GM04503 (cell line): ENCODE measurements around the gene HOXD1.

Experiments
- DNase-seq: peaks from one replicate; pipeline ENCODE4 v3.0.0-alpha.2; 2012; ENCODE audit warnings: low read depth

HOXD1 gene

GRCh38 chr2:176184749-176185148, 3.7 kb upstream of the HOXD1 start:
- DNase-seq, result no peak

- DNase-seq, result no peak
These were observed 2.4 kb upstream of the HOXD1 start for GRCh38 chr2:176186024-176186423.

DNA sequence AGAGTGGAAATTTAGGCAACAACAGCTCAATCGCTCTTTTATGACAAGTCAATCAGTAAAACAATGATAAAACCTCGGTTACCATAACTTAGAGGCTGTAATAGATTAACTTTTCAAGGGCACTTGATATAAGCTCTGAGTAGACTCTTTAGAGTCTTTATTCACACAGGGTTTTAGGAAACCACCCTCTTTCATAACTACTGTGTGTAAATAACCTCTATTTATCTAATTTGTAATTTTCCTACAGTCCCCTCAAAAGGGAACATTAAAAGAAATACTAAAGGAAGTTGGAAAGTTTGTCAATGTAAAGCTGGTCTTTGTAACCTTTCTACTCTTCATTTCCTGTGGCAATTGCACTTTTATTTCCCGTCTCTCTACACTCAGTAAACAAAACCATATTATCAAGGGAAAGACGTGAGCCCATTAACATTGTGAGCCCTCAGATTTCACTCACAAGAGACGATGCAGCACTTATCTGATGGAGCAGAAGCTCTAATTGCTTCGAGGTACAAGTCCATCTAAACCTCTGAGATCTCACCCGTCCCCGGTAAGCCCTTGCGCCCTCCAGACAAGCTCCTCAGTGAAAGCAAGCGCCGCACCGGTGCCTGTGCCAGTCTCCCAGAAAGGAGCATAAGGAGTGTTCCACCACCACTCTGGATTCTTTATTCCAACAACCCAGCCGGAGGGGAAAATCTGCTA, 1.1 kb upstream of the HOXD1 start:
- no peak for DNase-seq

- no peak for DNase-seq
These were observed 559 bp downstream of the HOXD1 start for GRCh38 chr2:176188774-176189680.

- DNase-seq, result no peak
These were observed 1.5 kb downstream of the HOXD1 start for GRCh38 chr2:176189681-176190641.

DNA sequence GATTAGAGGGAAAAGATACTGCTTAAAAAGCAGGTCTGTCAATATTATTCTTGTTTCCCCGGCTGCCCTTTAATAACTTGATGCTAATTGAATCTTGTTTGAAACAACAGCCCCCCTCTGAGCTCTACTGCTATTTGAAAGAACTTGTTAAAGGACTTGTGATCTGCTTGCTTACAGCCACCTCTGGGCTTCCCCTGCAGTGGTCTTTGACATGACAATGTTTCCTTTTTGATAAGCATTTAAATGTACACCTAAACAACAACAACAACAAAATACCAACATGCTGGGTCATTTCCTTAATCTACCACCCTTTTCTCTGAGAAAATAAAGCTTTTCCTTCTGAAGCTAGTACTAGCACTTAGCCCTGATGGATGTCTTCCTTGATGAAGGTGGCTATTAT, 3.9 kb downstream of the HOXD1 start:
- no peak for DNase-seq

GRCh38 chr2:176193048-176193447, 4.6 kb downstream of the HOXD1 start:
- DNase-seq, result no peak

GRCh38 chr2:176199902-176200301, 11.4 kb downstream of the HOXD1 start:
- no peak for DNase-seq

DNA sequence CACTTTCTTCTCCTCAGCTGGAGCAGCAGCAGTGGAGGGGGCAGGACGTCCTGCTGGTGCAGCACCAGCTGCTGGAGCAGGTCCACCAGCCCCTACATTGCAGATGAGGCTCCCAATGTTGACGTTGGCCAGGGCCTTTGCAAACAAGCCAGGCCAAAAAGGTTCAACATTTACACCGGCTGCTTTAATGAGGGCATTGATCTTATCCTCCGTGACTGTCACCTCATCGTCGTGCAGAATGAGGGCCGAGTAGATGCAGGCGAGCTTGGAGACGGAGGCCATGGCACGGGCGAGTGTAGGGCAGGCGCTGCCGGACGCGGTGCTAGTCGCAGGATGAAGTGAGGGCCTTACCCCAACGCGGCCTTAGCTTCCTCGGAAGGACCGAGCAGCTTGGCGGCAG, 12.5 kb downstream of the HOXD1 start:
- DNase-seq, result no peak

DNA sequence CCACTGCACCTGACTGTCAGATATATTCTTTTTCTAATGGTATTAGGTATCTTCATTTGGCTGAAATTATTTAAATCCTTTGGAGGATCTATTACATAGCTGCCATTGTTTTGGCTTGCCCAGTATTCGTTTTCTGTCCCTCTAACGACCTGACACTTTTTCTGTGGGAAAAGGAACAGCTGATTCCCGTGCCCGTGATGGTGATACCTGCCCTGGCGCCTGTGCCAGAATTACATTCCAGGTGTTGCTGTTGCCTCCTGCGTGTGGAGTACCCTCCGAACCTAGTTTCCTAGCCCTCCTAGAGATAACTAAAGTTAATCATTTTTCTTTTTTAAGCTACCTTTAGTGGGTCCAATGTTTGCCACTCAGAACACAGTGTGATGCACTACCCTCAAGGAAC, 14.0 kb downstream of the HOXD1 start:
- DNase-seq, result no peak

DNA sequence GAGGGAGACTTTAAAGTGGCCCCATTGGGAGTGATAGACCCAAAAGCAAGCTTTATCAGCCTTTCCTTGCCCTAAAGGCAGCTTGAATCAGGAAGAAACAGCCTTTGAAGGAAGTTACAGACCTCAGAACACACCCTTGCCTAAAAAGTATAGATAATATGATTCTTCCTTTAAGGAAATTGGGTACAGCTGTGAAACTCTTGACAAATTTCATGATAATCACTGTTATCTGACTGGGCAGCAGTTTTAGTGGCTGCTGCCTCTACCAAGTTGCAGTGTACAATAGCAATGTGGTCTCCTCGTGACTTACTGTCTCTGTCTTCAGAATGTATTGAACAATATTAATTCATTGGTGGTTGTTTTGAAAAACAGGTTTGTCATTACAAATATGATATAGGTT, 16.7 kb downstream of the HOXD1 start:
- no peak for DNase-seq

DNA sequence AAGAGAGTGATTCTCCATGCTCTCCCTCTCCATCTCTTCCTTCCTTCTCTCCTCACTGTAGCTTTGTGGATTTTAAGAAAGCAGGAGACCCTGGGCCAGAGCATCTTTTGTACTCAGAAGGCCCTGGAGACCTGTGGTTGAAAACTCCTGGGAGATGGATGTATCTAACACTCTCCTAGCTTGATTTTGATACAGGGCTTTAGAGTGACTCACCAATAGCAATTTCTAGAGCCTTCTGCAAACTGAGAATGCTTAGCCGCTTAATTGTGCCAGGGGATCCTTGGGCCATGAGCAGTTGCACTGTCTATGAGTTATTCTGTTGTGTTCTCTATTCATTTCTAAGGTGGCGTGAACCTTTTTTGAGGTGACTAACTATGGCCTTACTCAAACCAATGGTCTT, 17.7 kb downstream of the HOXD1 start:
- DNase-seq, result no peak

DNA sequence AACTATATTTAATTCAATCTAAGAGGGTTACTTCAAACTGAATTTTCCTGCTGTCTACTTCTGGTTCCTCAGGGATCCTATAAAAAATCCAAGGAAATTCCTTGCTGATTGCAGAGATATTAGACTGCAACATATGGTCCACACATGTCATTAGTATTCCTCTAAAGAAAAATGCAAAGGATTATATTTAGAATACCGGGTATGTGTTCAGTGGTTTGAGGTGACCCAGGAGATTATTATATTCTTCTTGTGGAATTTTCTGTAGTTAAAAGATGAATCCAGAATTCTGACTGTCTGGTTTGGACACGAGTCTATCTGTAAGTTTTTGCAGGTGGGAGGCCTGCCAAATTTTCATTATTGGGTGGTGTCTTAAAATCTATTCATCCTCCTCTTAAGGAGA, 18.2 kb downstream of the HOXD1 start:
- DNase-seq, result no peak

GRCh38 chr2:176211110-176211509, 22.6 kb downstream of the HOXD1 start:
- no peak for DNase-seq

- DNase-seq, result no peak
These were observed 23.8 kb downstream of the HOXD1 start for GRCh38 chr2:176212276-176212675.

DNA sequence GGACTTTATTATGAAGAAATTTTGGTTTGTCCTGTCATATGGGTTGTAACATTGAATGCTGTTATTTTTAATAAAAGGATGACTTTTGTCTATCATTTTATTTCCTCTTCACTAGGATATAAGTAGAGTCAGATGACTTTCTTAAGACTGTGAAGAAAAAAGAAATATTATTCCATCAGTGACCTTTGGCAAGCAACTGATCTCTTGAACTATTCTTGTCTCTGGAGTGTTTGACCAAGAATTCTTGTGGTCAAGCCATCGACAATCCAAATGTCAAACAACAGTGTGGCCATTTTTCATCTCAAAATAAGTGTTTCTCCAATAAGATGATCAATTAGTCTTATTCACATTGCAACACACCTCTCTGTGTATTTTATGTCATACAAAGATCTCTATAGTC, 24.9 kb downstream of the HOXD1 start:
- DNase-seq, result no peak

- DNase-seq, result no peak
These were observed 39.4 kb downstream of the HOXD1 start for GRCh38 chr2:176227874-176228273.

DNA sequence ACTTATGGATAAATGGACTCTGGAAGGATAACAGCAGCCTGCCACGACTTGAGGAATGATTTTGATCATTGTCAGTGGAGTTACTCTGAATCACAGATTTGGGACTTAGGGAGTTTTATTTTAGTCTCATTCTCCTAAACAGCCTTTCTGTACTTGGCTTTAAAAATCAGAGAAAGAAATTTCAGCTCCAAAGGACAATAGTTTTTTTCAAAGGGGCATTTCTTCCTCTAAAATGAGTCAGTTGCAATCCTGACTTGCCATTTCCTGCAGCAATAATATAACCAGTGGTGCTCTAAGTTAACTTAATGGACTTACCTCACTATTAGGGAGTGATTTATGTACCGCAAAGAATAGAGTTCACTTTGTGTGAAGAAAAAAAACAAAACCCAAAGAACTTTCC, 45.7 kb downstream of the HOXD1 start:
- no peak for DNase-seq

- no peak for DNase-seq
These were observed 46.5 kb downstream of the HOXD1 start for GRCh38 chr2:176234940-176235339.

GRCh38 chr2:176237456-176237855, 49.0 kb downstream of the HOXD1 start:
- no peak for DNase-seq

DNA sequence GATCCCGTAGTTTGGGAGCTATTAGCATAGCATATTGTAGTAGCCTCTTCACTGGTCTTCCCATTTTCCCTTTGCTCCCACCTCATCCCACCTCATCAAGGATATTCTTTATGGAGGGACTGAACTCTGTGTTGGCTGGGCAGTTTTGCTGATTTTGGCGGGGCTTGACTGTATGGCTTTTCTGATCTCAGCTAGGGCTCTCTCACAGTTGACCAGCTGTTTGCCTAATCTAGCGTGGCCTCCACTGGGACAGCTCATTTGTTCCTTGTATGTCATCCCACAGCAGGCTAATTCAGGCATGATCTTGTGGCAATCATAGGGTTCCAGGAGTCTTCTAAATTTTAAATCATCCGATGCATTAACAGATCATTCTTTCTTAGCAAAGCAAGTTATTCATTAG, 50.6 kb downstream of the HOXD1 start:
- no peak for DNase-seq

GRCh38 chr2:176240301-176240700, 51.8 kb downstream of the HOXD1 start:
- DNase-seq, result no peak
